ENCODE measurements around the gene FRAT1.
A peak's percentile ranks its signal among the peaks of the same experiment; 100 is the strongest.

Gene FRAT1

GRCh38 chr10:97292097-97292861 lies 26.8 kb upstream of the FRAT1 start, which contains the start of gene ARHGAP19:
TSS of gene ARHGAP19 (minus strand) at chr10:97292637. CDS start at chr10:97292627, 10 bp downstream.
- peak; percentile 98 for DNase-seq
- no peaks in the 10 kb centered on the region for H3K27me3 ChIP-seq (ENCODE audit: insufficient read depth, low read depth, severe bottlenecking)
- TF ChIP-seq CTCF (IDR thresholded peaks at IDR 0.05; ENCODE audit: low read depth, low read length), result peak; percentile 37

GRCh38 chr10:97292862-97293198 lies 26.2 kb upstream of the FRAT1 start:
- Histone ChIP-seq H3K9me3 (ENCODE audit: severe bottlenecking) (no peaks in the 10 kb centered on the region), H3K27ac (no peak overlapping the region; the same call in 1 of the 2 replicates), H3K36me3 (peaks cover 4% of the 10 kb centered on the region), H3K27me3 (ENCODE audit: insufficient read depth, low read depth, severe bottlenecking) (no peaks in the 10 kb centered on the region), H3K4me3 (ENCODE audit: low read depth, low read length) (no peak overlapping the region)
- TF ChIP-seq CTCF (IDR thresholded peaks at IDR 0.05; ENCODE audit: low read depth, low read length), result no peak
- DNase-seq, result no peak

More at GRCh38 chr10:97292097-97292861, 26.8 kb upstream of the FRAT1 start, which contains the start of gene ARHGAP19:
- Histone ChIP-seq H3K27ac (peak within 1 kb of the TSS; percentile 97), H3K36me3 (peaks cover 9% of the 10 kb centered on the region), H3K4me3 (ENCODE audit: low read depth, low read length) (peak within 1 kb of the TSS; percentile 91), H3K9me3 (ENCODE audit: severe bottlenecking) (no peaks in the 10 kb centered on the region)

- no peak for TF ChIP-seq CTCF (IDR thresholded peaks at IDR 0.05; ENCODE audit: low read depth, low read length)
- Histone ChIP-seq H3K36me3 (no peaks in the 10 kb centered on the region), H3K27ac (no peak overlapping the region), H3K27me3 (ENCODE audit: insufficient read depth, low read depth, severe bottlenecking) (no peaks in the 10 kb centered on the region), H3K9me3 (ENCODE audit: severe bottlenecking) (no peaks in the 10 kb centered on the region), H3K4me3 (ENCODE audit: low read depth, low read length) (no peak overlapping the region)
- no peak for DNase-seq
Observed at GRCh38 chr10:97297556-97298222, 21.4 kb upstream of the FRAT1 start.

- H3K27ac ChIP-seq, result no peak overlapping the region
- DNase-seq, result no peak
- no peak for TF ChIP-seq CTCF (IDR thresholded peaks at IDR 0.05; ENCODE audit: low read depth, low read length)
- no peaks in the 10 kb centered on the region for H3K9me3 ChIP-seq (ENCODE audit: severe bottlenecking)
- H3K36me3 ChIP-seq, result no peaks in the 10 kb centered on the region
- H3K4me3 ChIP-seq (ENCODE audit: low read depth, low read length), result no peak overlapping the region
- H3K27me3 ChIP-seq (ENCODE audit: insufficient read depth, low read depth, severe bottlenecking), result no peaks in the 10 kb centered on the region
Observed at GRCh38 chr10:97298223-97298571, 20.9 kb upstream of the FRAT1 start.

GRCh38 chr10:97300980-97301379 lies 18.1 kb upstream of the FRAT1 start:
- no peak for DNase-seq
- no peak for TF ChIP-seq CTCF (IDR thresholded peaks at IDR 0.05; ENCODE audit: low read depth, low read length)
- Histone ChIP-seq H3K27me3 (ENCODE audit: insufficient read depth, low read depth, severe bottlenecking) (no peaks in the 10 kb centered on the region), H3K9me3 (ENCODE audit: severe bottlenecking) (no peaks in the 10 kb centered on the region), H3K4me3 (ENCODE audit: low read depth, low read length) (no peak overlapping the region), H3K27ac (no peak overlapping the region), H3K36me3 (no peaks in the 10 kb centered on the region)
